ENCODE results near the gene UTS2R. TPM values are rescaled to one million over a fixed set of nuclear protein-coding genes. Genes with fewer than 3 reads are reported as not detected.
"Not testable (repeated sequence)": the region's sequence is repeated elsewhere in the genome, so short reads cannot be mapped to it uniquely, and the experiment has no call there.

The UTS2R gene
- total RNA-seq, 1 donor from 2014 or later, result not detected

DNA sequence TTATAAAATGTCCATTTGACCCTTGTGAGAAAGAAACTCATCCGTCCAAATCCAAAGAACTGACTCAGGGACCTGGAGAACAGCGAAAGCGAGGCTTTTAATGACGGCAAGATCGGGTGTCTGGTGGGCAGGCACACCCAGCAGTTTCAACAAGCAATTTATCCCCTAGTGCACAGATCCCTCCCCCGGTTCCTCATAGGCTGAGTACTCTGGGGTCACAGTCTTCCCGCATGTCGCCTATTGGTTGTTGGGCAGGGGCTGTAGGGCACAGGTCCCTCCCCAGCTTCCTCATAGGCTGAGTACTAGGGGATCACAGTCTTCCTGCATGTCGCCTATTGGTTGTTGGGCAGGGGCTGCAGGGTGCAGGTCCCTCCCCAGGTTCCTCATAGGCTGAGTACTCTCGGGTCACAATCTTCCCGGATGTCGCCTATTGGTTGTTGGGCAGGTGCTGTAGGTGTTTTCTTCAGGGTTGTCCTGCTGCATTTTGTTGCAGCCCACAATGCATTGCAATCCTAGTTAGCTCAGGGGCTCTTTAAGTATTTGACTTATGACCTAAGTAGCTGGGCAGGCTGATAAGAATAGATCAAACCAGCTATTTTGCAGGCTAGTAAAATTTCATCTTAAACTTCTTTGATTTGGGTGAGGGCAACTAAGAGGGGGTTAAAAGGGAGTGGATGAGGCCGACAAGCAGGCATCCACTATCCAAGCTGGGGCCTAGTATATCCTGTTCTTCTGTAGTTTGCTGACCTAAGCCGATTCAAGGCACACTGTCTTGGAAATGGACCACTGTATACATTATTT, 3.6 kb upstream of the UTS2R start:
- Mint-ChIP-seq H3K36me3 (ENCODE audit: low read depth) (no peaks in the 10 kb centered on the region), H3K4me3 (ENCODE audit: low read depth) (no peak overlapping the region), H3K4me1 (ENCODE audit: low read depth) (peaks cover 12% of the 10 kb centered on the region), H3K27ac (no peak overlapping the region), H3K27me3 (ENCODE audit: low read depth) (peaks cover 38% of the 10 kb centered on the region), H3K9me3 (no peaks in the 10 kb centered on the region)
- intact Hi-C loops (cut with micrococcal nuclease), result no loop called here
- DNase-seq (ENCODE audit: low spot score), result no peak

DNA sequence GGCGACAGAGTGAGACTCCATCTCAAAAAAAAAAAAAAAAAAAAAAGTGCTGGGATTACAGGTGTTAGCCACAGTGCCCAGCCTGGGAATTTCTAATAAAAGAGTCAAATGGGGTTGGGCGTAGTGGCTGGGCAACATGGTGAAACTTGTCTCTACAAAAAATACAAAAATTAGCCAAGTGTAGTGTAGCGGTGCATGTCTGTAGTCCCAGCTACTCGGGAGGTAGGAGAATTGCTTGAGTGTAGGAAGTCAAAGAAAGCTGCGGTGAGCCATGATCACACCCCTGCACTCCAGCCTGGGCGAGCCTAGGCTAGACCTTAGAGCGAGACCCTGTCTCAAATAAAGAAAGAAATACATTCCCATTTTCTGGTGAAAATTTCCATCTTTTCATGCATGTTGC, 2.4 kb upstream of the UTS2R start:
- Mint-ChIP-seq H3K27me3 (ENCODE audit: low read depth) (peaks cover 43% of the 10 kb centered on the region), H3K27ac (no peak overlapping the region), H3K4me3 (ENCODE audit: low read depth) (no peak overlapping the region), H3K36me3 (ENCODE audit: low read depth) (no peaks in the 10 kb centered on the region), H3K4me1 (ENCODE audit: low read depth) (peaks cover 13% of the 10 kb centered on the region), H3K9me3 (no peaks in the 10 kb centered on the region)
- DNase-seq (ENCODE audit: low spot score), result no peak
- intact Hi-C loops (cut with micrococcal nuclease), result no loop called here

DNA sequence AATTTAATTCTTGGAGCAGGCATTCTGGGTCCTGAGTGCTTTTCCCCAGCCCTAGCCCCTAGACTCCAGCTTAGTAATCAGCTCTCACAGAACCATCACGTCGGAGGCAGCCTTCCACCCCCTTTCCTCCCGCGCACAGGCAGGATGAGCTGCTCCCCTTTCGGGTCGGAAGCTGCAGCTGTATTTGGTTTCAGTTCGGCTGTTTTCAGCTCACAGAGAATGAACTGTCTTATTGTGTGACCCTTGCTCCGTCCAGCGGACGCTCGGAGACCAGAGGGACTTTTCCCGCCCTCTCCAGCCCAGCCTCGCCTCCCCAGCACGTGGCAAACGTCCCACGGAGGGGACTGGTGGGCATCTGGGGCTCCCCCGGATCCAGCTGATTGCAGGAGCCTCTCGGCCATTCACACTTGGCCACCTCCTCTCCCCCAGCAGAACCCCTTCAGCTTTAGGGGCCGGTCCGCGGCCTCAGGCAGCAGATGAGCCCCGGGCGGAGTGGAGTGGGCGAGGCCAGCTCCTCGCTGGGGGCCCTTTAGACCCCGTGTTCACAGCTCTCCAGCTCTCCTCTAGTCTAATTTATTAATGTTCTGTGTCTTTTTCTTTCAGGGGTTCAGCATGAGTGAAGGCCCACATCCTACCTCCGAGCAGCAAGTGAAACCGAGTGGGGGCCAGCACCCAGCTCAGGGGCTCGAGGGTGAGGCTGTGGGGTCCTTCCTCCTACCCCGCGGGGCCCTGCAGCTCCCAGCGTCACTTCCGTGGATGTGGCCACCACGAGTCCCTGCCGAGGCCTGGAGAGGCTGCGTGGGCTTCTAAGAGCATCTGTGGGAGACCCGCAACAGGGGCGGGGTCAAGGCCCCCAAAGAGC, 863 bp upstream of the UTS2R start:
- intact Hi-C loops (cut with micrococcal nuclease), result no loop called here
- Mint-ChIP-seq H3K9me3 (no peaks in the 10 kb centered on the region), H3K4me1 (ENCODE audit: low read depth) (peaks cover 13% of the 10 kb centered on the region), H3K36me3 (ENCODE audit: low read depth) (no peaks in the 10 kb centered on the region), H3K27me3 (ENCODE audit: low read depth) (peaks cover 40% of the 10 kb centered on the region), H3K27ac (no peak overlapping the region), H3K4me3 (ENCODE audit: low read depth) (peak overlapping the region; percentile 42)
- DNase-seq (ENCODE audit: low spot score), result no peak

DNA sequence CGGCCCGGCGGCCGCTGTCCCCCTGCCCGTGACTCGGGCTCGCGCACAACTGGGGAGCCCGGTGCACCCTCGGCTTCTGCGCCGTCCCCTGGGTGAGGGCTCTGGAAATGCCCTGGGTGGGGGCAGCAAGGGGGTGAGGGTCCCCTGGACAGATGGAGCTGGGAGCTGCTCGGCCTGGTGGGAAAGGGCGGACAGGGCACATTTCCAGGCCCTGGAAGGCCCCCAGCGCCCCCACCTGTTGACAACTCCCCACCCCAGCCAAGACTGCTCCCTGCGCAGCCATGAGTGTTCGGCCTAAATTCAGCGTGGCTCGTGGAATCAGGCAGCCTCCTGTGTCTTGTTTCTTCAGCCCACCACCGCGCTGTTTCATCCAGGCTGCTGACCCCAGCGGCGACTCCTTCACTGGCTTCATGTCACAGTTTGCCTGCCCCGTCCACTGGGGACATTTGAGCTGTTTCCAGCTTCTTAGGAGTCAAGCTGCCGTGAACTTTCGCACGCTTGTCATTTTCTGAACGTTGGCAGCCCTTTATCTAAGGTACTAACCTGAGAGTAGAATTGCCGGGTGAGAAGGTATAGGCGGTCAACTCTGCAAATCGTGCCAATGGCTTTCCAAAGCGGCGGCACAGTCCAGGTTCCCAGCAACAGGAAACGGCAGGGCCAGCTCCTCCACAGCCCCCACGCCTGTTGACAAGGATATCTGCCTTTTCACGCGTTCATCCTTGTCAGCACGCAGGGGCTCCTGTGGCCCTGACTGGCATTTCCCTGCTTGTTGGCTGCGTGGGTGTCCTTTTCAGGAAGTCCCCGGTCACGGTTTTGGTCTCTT, 895 bp downstream of the UTS2R start:
- peak overlapping the region; percentile 21 for H3K4me3 Mint-ChIP-seq (ENCODE audit: low read depth)
- no peak for DNase-seq (ENCODE audit: low spot score)
- no peaks in the 10 kb centered on the region for H3K9me3 Mint-ChIP-seq
- H3K36me3 Mint-ChIP-seq (ENCODE audit: low read depth), result no peaks in the 10 kb centered on the region
- H3K27ac Mint-ChIP-seq, result no peak overlapping the region
- intact Hi-C loops (cut with micrococcal nuclease), result no loop called here
- H3K27me3 Mint-ChIP-seq (ENCODE audit: low read depth), result peaks cover 42% of the 10 kb centered on the region
- H3K4me1 Mint-ChIP-seq (ENCODE audit: low read depth), result peaks cover 13% of the 10 kb centered on the region

GRCh38 chr17:82373072-82373452, 1.5 kb downstream of the UTS2R start:
- H3K36me3 Mint-ChIP-seq (ENCODE audit: low read depth); H3K27ac Mint-ChIP-seq; intact Hi-C loops (cut with micrococcal nuclease); H3K9me3 Mint-ChIP-seq; DNase-seq (ENCODE audit: low spot score); H3K4me3 Mint-ChIP-seq (ENCODE audit: low read depth): not testable (repeated sequence)
- H3K27me3 Mint-ChIP-seq (ENCODE audit: low read depth), result peaks cover 36% of the 10 kb centered on the region
- H3K4me1 Mint-ChIP-seq (ENCODE audit: low read depth), result peaks cover 13% of the 10 kb centered on the region

DNA sequence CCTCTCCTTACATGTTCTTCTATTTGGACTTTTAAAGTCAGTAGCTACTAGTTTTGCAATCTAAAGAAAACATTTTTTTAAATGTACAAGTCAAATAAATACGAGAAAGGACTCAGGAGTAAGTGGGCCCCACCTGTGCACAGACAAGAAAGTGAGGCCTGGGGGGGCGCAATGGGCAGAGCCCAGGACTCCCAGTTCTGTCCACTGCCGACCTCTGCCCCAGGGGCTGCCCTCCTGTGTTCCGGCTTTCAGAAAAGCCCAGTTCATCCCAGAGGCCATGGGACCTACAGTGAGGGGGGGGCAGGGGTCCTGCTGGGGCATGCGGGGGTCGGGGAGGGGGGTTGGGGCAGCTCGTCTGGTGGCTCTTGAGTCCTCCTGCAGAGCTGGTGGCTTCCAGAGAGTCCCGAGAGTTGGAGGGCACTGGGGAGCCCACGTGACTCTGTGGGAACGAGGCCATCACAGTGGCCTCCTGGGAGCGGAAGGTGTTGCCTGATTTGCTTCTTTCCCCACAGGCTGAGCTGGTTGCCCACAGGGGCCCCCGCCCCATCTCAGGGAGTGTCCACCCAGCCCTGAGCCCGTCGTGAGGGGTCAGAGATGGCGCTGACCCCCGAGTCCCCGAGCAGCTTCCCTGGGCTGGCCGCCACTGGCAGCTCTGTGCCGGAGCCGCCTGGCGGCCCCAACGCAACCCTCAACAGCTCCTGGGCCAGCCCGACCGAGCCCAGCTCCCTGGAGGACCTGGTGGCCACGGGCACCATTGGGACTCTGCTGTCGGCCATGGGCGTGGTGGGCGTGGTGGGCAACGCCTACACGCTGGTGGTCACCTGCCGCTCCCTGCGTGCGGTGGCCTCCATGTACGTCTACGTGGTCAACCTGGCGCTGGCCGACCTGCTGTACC, 2.4 kb downstream of the UTS2R start:
- H3K4me1 Mint-ChIP-seq (ENCODE audit: low read depth), result peaks cover 13% of the 10 kb centered on the region
- no peaks in the 10 kb centered on the region for H3K9me3 Mint-ChIP-seq
- no peak overlapping the region for H3K27ac Mint-ChIP-seq
- no peak overlapping the region for H3K4me3 Mint-ChIP-seq (ENCODE audit: low read depth)
- no peaks in the 10 kb centered on the region for H3K36me3 Mint-ChIP-seq (ENCODE audit: low read depth)
- intact Hi-C loops (cut with micrococcal nuclease), result no loop called here
- DNase-seq (ENCODE audit: low spot score), result no peak
- H3K27me3 Mint-ChIP-seq (ENCODE audit: low read depth), result peaks cover 36% of the 10 kb centered on the region

- Mint-ChIP-seq H3K9me3 (no peaks in the 10 kb centered on the region), H3K4me3 (ENCODE audit: low read depth) (no peak overlapping the region), H3K27ac (no peak overlapping the region), H3K27me3 (ENCODE audit: low read depth) (peaks cover 32% of the 10 kb centered on the region), H3K36me3 (ENCODE audit: low read depth) (no peaks in the 10 kb centered on the region), H3K4me1 (ENCODE audit: low read depth) (peaks cover 11% of the 10 kb centered on the region)
- intact Hi-C loops (cut with micrococcal nuclease), result no loop called here
- DNase-seq (ENCODE audit: low spot score), result no peak
Measured at GRCh38 chr17:82374626-82375331, 3.2 kb downstream of the UTS2R start.

- DNase-seq (ENCODE audit: low spot score), result no peak
- intact Hi-C loops (cut with micrococcal nuclease), result no loop called here
- no peaks in the 10 kb centered on the region for H3K9me3 Mint-ChIP-seq
- H3K27ac Mint-ChIP-seq, result no peak overlapping the region
- H3K36me3 Mint-ChIP-seq (ENCODE audit: low read depth), result no peaks in the 10 kb centered on the region
- H3K4me1 Mint-ChIP-seq (ENCODE audit: low read depth), result peaks cover 12% of the 10 kb centered on the region
- H3K4me3 Mint-ChIP-seq (ENCODE audit: low read depth), result no peak overlapping the region
- H3K27me3 Mint-ChIP-seq (ENCODE audit: low read depth), result peaks cover 35% of the 10 kb centered on the region
Measured at GRCh38 chr17:82375359-82376041, 3.9 kb downstream of the UTS2R start.

- Mint-ChIP-seq H3K4me1 (ENCODE audit: low read depth) (peaks cover 6% of the 10 kb centered on the region), H3K4me3 (ENCODE audit: low read depth) (no peak overlapping the region), H3K27ac (no peak overlapping the region), H3K9me3 (no peaks in the 10 kb centered on the region), H3K27me3 (ENCODE audit: low read depth) (peaks cover 31% of the 10 kb centered on the region), H3K36me3 (ENCODE audit: low read depth) (no peaks in the 10 kb centered on the region)
- intact Hi-C loops (cut with micrococcal nuclease), result no loop called here
- no peak for DNase-seq (ENCODE audit: low spot score)
Measured at GRCh38 chr17:82376042-82376730, 4.6 kb downstream of the UTS2R start.

GRCh38 chr17:82377294-82377693, 5.7 kb downstream of the UTS2R start:
- intact Hi-C loops (cut with micrococcal nuclease); DNase-seq (ENCODE audit: low spot score); H3K9me3 Mint-ChIP-seq; H3K4me3 Mint-ChIP-seq (ENCODE audit: low read depth); H3K27ac Mint-ChIP-seq; H3K4me1 Mint-ChIP-seq (ENCODE audit: low read depth); H3K36me3 Mint-ChIP-seq (ENCODE audit: low read depth): not testable (repeated sequence)
- H3K27me3 Mint-ChIP-seq (ENCODE audit: low read depth), result peaks cover 30% of the 10 kb centered on the region
